Measurements from ENCODE around the gene RPS6KA2.

The RPS6KA2 gene

DNA sequence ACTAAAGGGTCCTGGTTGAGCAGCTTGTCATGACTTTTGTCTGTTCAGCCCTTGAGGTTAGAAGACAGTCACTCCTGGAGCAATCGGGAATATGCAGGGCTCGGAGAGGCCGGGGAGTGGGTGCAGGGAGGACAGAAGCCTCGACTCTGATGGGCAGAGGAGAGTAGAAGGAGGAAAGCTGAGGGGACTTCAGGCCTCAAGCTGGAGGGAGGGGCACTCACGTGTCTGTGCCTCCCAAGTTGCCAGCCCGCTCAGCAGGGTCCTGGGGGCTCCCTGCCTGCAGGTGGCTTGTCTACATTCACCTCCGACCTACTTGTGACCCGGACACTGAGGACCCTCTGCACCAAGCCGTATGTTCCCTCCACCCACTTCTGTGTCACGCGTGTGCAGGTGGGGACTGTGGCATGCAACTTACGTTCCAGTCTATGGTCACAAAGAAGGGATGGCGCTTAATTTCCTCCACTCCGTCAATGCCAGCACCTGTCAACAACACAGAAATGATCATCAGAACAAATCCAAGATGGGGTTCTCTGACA lies 157.6 kb downstream of the RPS6KA2 start:
- no peak overlapping the region for H3K4me3 ChIP-seq (replicated peaks; ENCODE audit: low read depth, low read length)
- no peak for DNase-seq (ENCODE audit: low read depth)
- no peak for TF ChIP-seq CTCF (IDR thresholded peaks at IDR 0.05; ENCODE audit: low read length, missing control alignments)

DNA sequence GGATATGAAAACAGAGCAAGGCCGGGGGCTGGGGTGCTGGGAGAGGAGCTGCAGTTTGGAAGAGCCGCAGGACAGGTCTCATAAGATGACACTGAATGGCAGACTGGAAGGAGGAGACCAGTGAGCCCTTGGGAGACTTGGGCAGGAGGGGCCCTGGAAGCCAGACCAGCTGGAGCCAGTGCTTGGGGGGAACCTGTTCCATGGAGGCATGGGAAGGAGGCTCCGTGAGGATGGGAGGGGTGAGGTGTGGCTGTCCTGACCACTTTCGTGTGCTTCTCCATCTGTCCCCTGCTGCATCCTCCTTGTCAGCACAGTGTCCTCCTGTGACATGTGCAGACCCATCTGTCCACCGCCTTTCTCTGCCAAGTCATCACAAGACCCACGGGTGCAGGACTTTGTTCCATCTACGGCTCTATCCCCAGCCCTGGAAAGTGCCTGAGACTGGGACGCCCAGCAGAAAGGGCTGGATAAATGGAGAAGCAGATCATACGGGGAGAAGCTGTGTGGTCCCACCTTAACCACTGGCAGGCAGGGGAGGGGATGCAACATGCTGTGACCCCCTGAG lies 159.5 kb downstream of the RPS6KA2 start:
- no peak overlapping the region for H3K4me3 ChIP-seq (replicated peaks; ENCODE audit: low read depth, low read length)
- TF ChIP-seq CTCF (IDR thresholded peaks at IDR 0.05; ENCODE audit: low read length, missing control alignments): no peak
- DNase-seq (ENCODE audit: low read depth): no peak

DNA sequence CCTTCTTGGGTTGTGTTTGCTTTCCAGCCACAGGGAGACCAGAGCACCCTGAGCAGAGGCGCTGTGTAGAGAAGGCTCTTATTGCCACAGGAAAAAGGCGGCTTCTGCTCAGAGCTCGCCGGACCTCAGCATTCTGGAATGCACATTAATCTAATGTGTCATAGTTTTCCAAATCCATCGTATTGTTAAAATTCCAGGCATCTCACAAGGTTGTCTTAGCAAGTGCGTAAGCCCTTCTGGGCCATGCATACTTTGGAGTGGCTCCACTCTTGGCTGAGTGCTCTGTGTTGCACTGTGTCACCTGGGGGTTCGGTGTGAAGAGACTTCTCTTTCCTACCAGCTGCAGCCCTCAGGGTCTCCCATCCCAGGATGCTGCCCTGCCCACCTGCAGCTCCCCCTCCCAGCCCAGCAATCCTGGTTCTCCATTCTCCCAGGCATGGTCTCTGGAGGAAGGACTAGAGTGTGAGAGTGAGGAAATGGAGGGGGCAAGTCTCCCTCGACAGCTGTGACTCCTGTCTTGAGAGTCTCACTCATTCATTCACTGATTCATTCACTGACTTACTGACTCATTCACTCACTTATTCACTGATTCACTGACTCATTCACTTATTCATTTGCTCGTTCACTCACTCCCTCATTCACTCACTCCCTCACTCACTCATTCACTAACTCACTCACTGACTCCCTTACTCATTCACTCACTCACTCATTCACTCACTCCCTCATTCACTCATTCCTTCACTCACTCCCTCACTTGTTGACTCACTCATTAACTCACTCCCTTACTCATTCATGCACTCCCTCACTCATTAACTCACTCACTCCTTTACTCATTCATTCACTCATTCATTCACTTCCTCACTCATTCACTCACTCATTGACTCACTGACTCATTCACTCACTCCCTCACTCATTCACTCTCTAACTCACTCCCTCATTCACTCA lies 160.6 kb downstream of the RPS6KA2 start:
- H3K4me3 ChIP-seq (replicated peaks; ENCODE audit: low read depth, low read length): no peak overlapping the region
- no peak for TF ChIP-seq CTCF (IDR thresholded peaks at IDR 0.05; ENCODE audit: low read length, missing control alignments)
- DNase-seq (ENCODE audit: low read depth): peak; percentile 91

- TF ChIP-seq CTCF (IDR thresholded peaks at IDR 0.05; ENCODE audit: low read length, missing control alignments): peak; percentile 32
- peak; percentile 57 for DNase-seq (ENCODE audit: low read depth)
- H3K4me3 ChIP-seq (replicated peaks; ENCODE audit: low read depth, low read length): no peak overlapping the region
Observed at GRCh38 chr6:166465671-166466087, 161.4 kb downstream of the RPS6KA2 start.

DNA sequence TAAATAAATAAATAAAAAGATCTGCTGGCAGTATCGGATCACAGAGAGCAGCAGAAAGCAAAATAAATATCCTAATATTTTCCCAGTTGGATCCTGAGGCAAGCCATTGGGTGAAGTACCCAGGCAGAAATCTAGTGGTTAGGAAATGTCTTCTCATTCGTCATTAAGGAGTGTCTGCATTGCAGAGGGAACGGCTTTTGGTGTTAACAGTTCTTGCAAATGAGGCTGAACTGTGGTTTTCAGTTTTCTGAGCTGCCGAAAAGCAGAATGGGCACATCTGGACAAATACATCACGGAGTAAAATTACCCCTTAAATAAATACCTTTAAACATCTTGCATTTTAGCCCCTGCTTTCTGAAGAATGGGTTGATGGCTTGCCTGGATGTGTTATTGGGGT lies 162.1 kb downstream of the RPS6KA2 start:
- TF ChIP-seq CTCF (IDR thresholded peaks at IDR 0.05; ENCODE audit: low read length, missing control alignments): no peak
- H3K4me3 ChIP-seq (replicated peaks; ENCODE audit: low read depth, low read length): no peak overlapping the region
- DNase-seq (ENCODE audit: low read depth): no peak

- H3K4me3 ChIP-seq (replicated peaks; ENCODE audit: low read depth, low read length): no peak overlapping the region
- no peak for DNase-seq (ENCODE audit: low read depth)
- TF ChIP-seq CTCF (IDR thresholded peaks at IDR 0.05; ENCODE audit: low read length, missing control alignments): no peak
Observed at GRCh38 chr6:166464068-166465002, 162.7 kb downstream of the RPS6KA2 start.
